CD4-positive, alpha-beta T cell (primary cell): ENCODE data around the gene NFILZ. TPM values are rescaled to one million over a fixed set of nuclear protein-coding genes. Genes with fewer than 3 reads are reported as not detected.
A peak's percentile ranks its signal among the peaks of the same experiment; 100 is the strongest.

Source experiments
- ATAC-seq: fragments of 200-7000 bp; cut with Tn5 transposase; one replicate; pipeline ENCODE4 v1.10.0; 2022; ENCODE audit warnings: mild to moderate bottlenecking; ENCODE audit not compliant: poor library complexity
- CTCF ChIA-PET: fragments of 350-600 bp; sonication (Branson Sonifier 250); formaldehyde crosslinking; loops from one replicate; lab custom pipeline; 2021; ENCODE audit warnings: antibody characterized with exemption, inconsistent platforms; lab: Charles Lee
- POLR2A ChIA-PET: fragments of 350-600 bp; sonication (Branson Sonifier 250); formaldehyde crosslinking; loops from one replicate; lab custom pipeline; 2021; ENCODE audit warnings: antibody characterized with exemption, inconsistent platforms; lab: Charles Lee
- DNase-seq, 14 experiments: peaks; one replicate each; pipeline ENCODE4 v3.0.0-alpha.2; 2013 to 2020; ENCODE audit warnings: mixed read lengths in 2 of 14
- H3K27ac ChIP-seq, 2 donors: one replicate each; pipeline versions ENCODE4 v1.5.1 to v1.7.0; 2013; ENCODE audit warnings: low read length in 2 of 2, low read depth in 1 of 2, mild to moderate bottlenecking in 1 of 2
- H3K27me3 ChIP-seq, 2 experiments: 1 replicate in 1 of 2; 2 replicates in 1 of 2; pipeline versions ENCODE4 v1.6.1 to v1.7.0; 2013; ENCODE audit warnings: low read length in 2 of 2, control low read depth in 1 of 2, mild to moderate bottlenecking in 1 of 2, moderate library complexity in 1 of 2; ENCODE audit not compliant: insufficient read depth in 2 of 2, control insufficient read depth in 1 of 2
- H3K36me3 ChIP-seq: one replicate; pipeline ENCODE4 v1.6.1; 2013; ENCODE audit warnings: low read length, control low read depth; ENCODE audit not compliant: insufficient read depth
- H3K4me1 ChIP-seq: one replicate; pipeline ENCODE4 v1.6.1; 2013; ENCODE audit warnings: low read length, control low read depth; ENCODE audit not compliant: insufficient read depth
- H3K4me3 ChIP-seq: one replicate; pipeline ENCODE4 v1.5.1; 2013; ENCODE audit warnings: mild to moderate bottlenecking, low read length, moderate library complexity
- H3K9me3 ChIP-seq, 2 experiments: 1 replicate in 1 of 2; 2 replicates in 1 of 2; pipeline versions ENCODE4 v1.6.1 to v1.7.0; 2013; ENCODE audit warnings: low read length in 2 of 2, mild to moderate bottlenecking in 2 of 2, control low read depth in 1 of 2, moderate library complexity in 1 of 2; ENCODE audit not compliant: control insufficient read depth in 1 of 2, insufficient read depth in 1 of 2
- H3K27ac Mint-ChIP-seq: one replicate; pipeline ENCODE4 v1.8.0; 2020; ENCODE audit warnings: mixed read lengths
- H3K27me3 Mint-ChIP-seq: one replicate; pipeline ENCODE4 v1.8.0; 2021; ENCODE audit warnings: mixed read lengths
- H3K36me3 Mint-ChIP-seq: one replicate; pipeline ENCODE4 v1.8.0; 2021; ENCODE audit warnings: low read depth, mixed read lengths
- H3K4me1 Mint-ChIP-seq: one replicate; pipeline ENCODE4 v1.8.0; 2021; ENCODE audit warnings: low read depth, mixed read lengths
- H3K4me3 Mint-ChIP-seq: one replicate; pipeline ENCODE4 v1.8.0; 2020; ENCODE audit warnings: mild to moderate bottlenecking, mixed read lengths
- H3K9me3 Mint-ChIP-seq: one replicate; pipeline ENCODE4 v1.8.0; 2020; ENCODE audit warnings: mixed read lengths
- CTCF ChIP-seq: fragments of 200-600 bp; IDR thresholded peaks from one replicate; pipeline ENCODE4 v1.8.0; 2022; ENCODE audit warnings: antibody characterized with exemption, mild to moderate bottlenecking
- intact Hi-C, 2 experiments: fragments of 100-400 bp; cut with DNase I in 1 of 2; cut with micrococcal nuclease in 1 of 2; formaldehyde crosslinking; loops; one replicate each; pipeline versions ENCODE4 v1.15.1 to v1.9.0; 2023 to 2025; cut with DNase I, micrococcal nuclease
- polyA plus RNA-seq, 2 donors: library from polyadenylated mRNA; unstranded; fragments of 120-200 nt; gene quantifications; one replicate each; pipeline ENCODE4 v1.2.1, GENCODE V29; 2013
- total RNA-seq, 174 experiments: library from RNA in 2 of 174; stranded (reverse) in 2 of 174; gene quantifications; one replicate each; pipeline ENCODE4 v1.2.3 and lab custom pipeline; 2021 to 2026

NFILZ gene, protein sequence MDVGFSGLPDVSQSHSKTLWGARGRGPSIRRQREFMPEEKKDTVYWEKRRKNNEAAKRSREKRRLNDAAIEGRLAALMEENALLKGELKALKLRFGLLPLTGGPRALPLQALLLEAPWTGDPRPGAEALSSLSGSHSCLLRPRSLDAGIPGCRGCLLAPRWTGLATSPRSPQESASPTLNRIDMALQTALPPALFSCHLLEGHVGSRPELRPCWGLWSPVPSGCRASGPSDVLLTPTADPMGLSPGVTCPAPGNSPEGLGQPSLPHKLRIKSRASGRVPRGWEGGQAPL
- total RNA-seq: not detected
- polyA plus RNA-seq (2013, experiment 1 of 2): not detected
- not detected for polyA plus RNA-seq (2013, experiment 2 of 2)
- 0 to 0.57 (median 0.06) reads per million in 172 experiments for total RNA-seq (lab: John Stamatoyannopoulos, UW)

GRCh38 chr19:8629996-8630683, at the start of gene NFILZ:
Gene NFILZ (plus strand): TSS chr19:8630633. CDS start chr19:8676766, 46,133 bp downstream.
- intact Hi-C loops: no loop called here
- ATAC-seq (no peak), DNase-seq (no peak)
- H3K27me3 Mint-ChIP-seq: no peaks in the 10 kb centered on the region
- H3K36me3 ChIP-seq: no peaks in the 10 kb centered on the region
- no peak within 1 kb of the TSS for H3K4me3 Mint-ChIP-seq
- POLR2A ChIA-PET: no interaction called here
- H3K9me3 Mint-ChIP-seq: no peaks in the 10 kb centered on the region
- H3K27ac Mint-ChIP-seq: no peak within 1 kb of the TSS
- CTCF ChIA-PET: no interaction called here
- no peaks in the 10 kb centered on the region for H3K9me3 ChIP-seq
- no peaks in the 10 kb centered on the region for H3K4me1 Mint-ChIP-seq
- no peak for TF ChIP-seq CTCF
- H3K27ac ChIP-seq: no peak within 1 kb of the TSS
- peaks cover 3% of the 10 kb centered on the region for H3K4me1 ChIP-seq
- no peaks in the 10 kb centered on the region for H3K36me3 Mint-ChIP-seq
- H3K27me3 ChIP-seq: no peaks in the 10 kb centered on the region
- no peak within 1 kb of the TSS for H3K4me3 ChIP-seq

- Mint-ChIP-seq H3K4me1 (peaks cover 30% of the 10 kb centered on the region), H3K9me3 (no peaks in the 10 kb centered on the region), H3K27ac (no peak overlapping the region), H3K36me3 (no peaks in the 10 kb centered on the region), H3K4me3 (no peak overlapping the region), H3K27me3 (no peaks in the 10 kb centered on the region)
- no peaks in the 10 kb centered on the region for H3K9me3 ChIP-seq
- ChIA-PET POLR2A (interaction anchor here (0.5 to 7.0 kb wide), 8 partner anchors 10 to 94 kb away, joined by 3 to 185 read pairs (median 7); partner anchors contain the start of gene ZNF414), CTCF (interaction anchor here (0.5 to 5.0 kb wide), 38 partner anchors 10 to 668 kb away, joined by 3 to 46 read pairs (median 5); partner anchors contain the start of genes HNRNPM, MARCHF2 and ZNF414)
- H3K4me3 ChIP-seq: no peak overlapping the region
- no peaks in the 10 kb centered on the region for H3K36me3 ChIP-seq
- no peaks in the 10 kb centered on the region for H3K27me3 ChIP-seq
- peak; percentile 69 for ATAC-seq
- TF ChIP-seq CTCF: peak; percentile 100
- peaks cover 54% of the 10 kb centered on the region for H3K4me1 ChIP-seq
- peak; percentile 78 to 94 (median 86) for DNase-seq
- intact Hi-C loops: loop anchor here (1.0 to 10.0 kb wide), 8 partner anchors 37 to 226 kb away; partner anchors contain the start of gene MARCHF2 (in 1 of the 2)
- H3K27ac ChIP-seq: no peak overlapping the region
Observed at GRCh38 chr19:8580710-8581281, 49.6 kb upstream of the NFILZ start.
